HG03103 (cell line): ENCODE results near the gene NARS2.
"Not testable (repeated sequence)": the region's sequence is repeated elsewhere in the genome, so short reads cannot be mapped to it uniquely, and the experiment has no call there.

Experiments used
- ATAC-seq: cut with Tn5 transposase; IDR thresholded peaks from one replicate; pipeline ENCODE4 v1.9.1; 2021; ENCODE audit warnings: low read depth; ENCODE audit not compliant: unreplicated experiment

Gene NARS2

GRCh38 chr11:78577495-78577894 is 2.8 kb upstream of the NARS2 start:
- ATAC-seq = no peak

- no peak for ATAC-seq
Measured at GRCh38 chr11:78576549-78577097, 2.0 kb upstream of the NARS2 start.

GRCh38 chr11:78575478-78575877 is 814 bp upstream of the NARS2 start:
- ATAC-seq = no peak

GRCh38 chr11:78573681-78574080 is 983 bp downstream of the NARS2 start:
- no peak for ATAC-seq

GRCh38 chr11:78573271-78573670 is 1.4 kb downstream of the NARS2 start:
- no peak for ATAC-seq

GRCh38 chr11:78572394-78572793 is 2.3 kb downstream of the NARS2 start:
- no peak for ATAC-seq

GRCh38 chr11:78570031-78570430 is 4.6 kb downstream of the NARS2 start:
- ATAC-seq = no peak

- ATAC-seq = no peak
Measured at GRCh38 chr11:78567209-78567608, 7.5 kb downstream of the NARS2 start.

GRCh38 chr11:78564490-78565467 is 9.9 kb downstream of the NARS2 start:
- ATAC-seq = no peak

- not testable (repeated sequence) for ATAC-seq
Measured at GRCh38 chr11:78564037-78564436, 10.6 kb downstream of the NARS2 start.

GRCh38 chr11:78563090-78563489 is 11.6 kb downstream of the NARS2 start:
- ATAC-seq = not testable (repeated sequence)

- no peak for ATAC-seq
Measured at GRCh38 chr11:78562398-78562797, 12.3 kb downstream of the NARS2 start.

- no peak for ATAC-seq
Measured at GRCh38 chr11:78560826-78561484, 13.7 kb downstream of the NARS2 start.

- ATAC-seq = no peak
Measured at GRCh38 chr11:78560153-78560552, 14.5 kb downstream of the NARS2 start.

- no peak for ATAC-seq
Measured at GRCh38 chr11:78557236-78557635, 17.4 kb downstream of the NARS2 start.

GRCh38 chr11:78555592-78555991 is 19.1 kb downstream of the NARS2 start:
- no peak for ATAC-seq

GRCh38 chr11:78552881-78553280 is 21.8 kb downstream of the NARS2 start:
- ATAC-seq = no peak

GRCh38 chr11:78552139-78552538 is 22.5 kb downstream of the NARS2 start:
- ATAC-seq = not testable (repeated sequence)

- no peak for ATAC-seq
Measured at GRCh38 chr11:78551066-78551465, 23.6 kb downstream of the NARS2 start.

- no peak for ATAC-seq
Measured at GRCh38 chr11:78549624-78550409, 24.8 kb downstream of the NARS2 start.
